Measurements from ENCODE around the gene SNED1. TPM values are rescaled to one million over a fixed set of nuclear protein-coding genes. Genes with fewer than 3 reads are reported as not detected.
A peak's percentile ranks its signal among the peaks of the same experiment; 100 is the strongest.

Gene SNED1
- 0.17 TPM for polyA plus RNA-seq (2013, experiment 1 of 2)
- polyA plus RNA-seq (2013, experiment 2 of 2): 0.21 TPM

GRCh38 chr2:240997856-240998705 is at the start of gene SNED1:
Gene SNED1 (plus strand): TSS chr2:240998618. CDS start chr2:240998838, 220 bp downstream.
- Histone ChIP-seq H2BK5ac (ENCODE audit: low read length) (peak within 1 kb of the TSS; percentile 70), H3K27me3 (ENCODE audit: insufficient read depth, low read length, poor library complexity) (no peaks in the 10 kb centered on the region), H4K5ac (ENCODE audit: low read length) (no peak within 1 kb of the TSS), H3K4ac (ENCODE audit: low read depth, low read length) (no peak within 1 kb of the TSS), H3K4me3 (ENCODE audit: low read length) (peak within 1 kb of the TSS; percentile 56), H3K4me2 (ENCODE audit: low read length) (peak within 1 kb of the TSS; percentile 68), H2BK15ac (replicated peaks; ENCODE audit: low read depth) (no peak within 1 kb of the TSS), H3K79me2 (ENCODE audit: control insufficient read depth, insufficient read depth, low read length) (no peaks in the 10 kb centered on the region), H3K36me3 (ENCODE audit: control insufficient read depth, insufficient read depth, low read length) (no peaks in the 10 kb centered on the region), H4K8ac (ENCODE audit: low read depth, low read length) (no peak within 1 kb of the TSS), H2AK5ac (ENCODE audit: low read length) (no peak within 1 kb of the TSS), H2BK120ac (ENCODE audit: low read depth, low read length) (no peak within 1 kb of the TSS), H3K56ac (ENCODE audit: low read length) (peak within 1 kb of the TSS; percentile 98), H3K27ac (ENCODE audit: low read depth, low read length) (no peak within 1 kb of the TSS), H3K4me1 (ENCODE audit: control insufficient read depth, low read depth, low read length) (no peaks in the 10 kb centered on the region), H3K18ac (ENCODE audit: low read length) (no peak within 1 kb of the TSS), H3K23ac (ENCODE audit: low read length) (no peak within 1 kb of the TSS), H3K79me1 (ENCODE audit: low read length) (no peaks in the 10 kb centered on the region), H3K9ac (ENCODE audit: low read length) (peak within 1 kb of the TSS; percentile 89)
- peak; percentile 87 for DNase-seq
- WGBS (ENCODE audit: extremely low coverage, insufficient coverage, low lambda C conversion rate): no CpG with 5 or more reads among the region's 61 CpGs

DNA sequence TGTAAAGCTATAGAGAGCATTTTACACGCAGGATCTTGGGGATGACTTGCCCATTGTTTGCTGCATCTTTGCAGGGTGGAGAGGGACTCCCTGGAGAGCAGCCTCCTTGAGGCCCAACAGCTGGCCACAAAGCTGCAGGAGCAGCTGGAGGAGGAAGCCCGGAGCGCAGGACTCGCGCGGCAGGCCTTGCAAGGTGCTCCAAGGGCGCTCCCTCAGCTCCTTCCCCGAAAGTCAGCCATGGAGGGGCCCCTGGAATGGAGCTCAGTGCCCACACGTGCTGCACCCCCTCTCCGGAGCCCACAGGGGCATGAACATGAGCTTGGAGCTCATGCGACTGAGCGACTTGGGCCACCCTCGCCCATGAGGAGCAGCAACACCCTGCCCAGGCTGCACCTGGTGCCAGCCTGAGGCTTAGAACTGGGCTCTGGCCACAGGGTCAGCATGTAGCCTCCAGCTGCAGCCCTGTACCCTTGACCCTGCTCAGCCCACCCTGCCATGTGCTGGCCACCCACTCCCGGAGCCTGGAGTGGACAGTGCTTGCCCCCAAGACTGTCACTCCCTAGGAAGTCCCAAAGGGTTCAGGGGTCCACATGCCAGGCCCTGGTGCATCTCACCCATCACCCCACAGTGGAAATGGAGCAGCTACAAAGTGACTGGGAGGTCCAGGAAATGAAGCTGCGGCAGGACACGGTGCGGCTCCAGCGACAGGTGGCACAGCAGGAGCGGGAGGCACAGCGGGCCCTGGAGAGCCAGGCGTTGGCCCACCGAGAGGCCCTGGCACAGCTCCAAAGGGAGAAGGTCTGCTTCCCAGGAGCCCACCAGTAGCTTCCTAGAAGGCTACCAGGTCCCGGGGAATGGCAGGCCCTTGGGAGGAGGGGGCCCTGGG is 49.3 kb upstream of the SNED1 start:
- H4K5ac ChIP-seq (ENCODE audit: low read length): no peak overlapping the region
- no peak overlapping the region for H3K4me3 ChIP-seq (ENCODE audit: low read length)
- H2AK5ac ChIP-seq (ENCODE audit: low read length): no peak overlapping the region
- H3K4me2 ChIP-seq (ENCODE audit: low read length): no peak overlapping the region
- H4K8ac ChIP-seq (ENCODE audit: low read depth, low read length): no peak overlapping the region
- H2BK120ac ChIP-seq (ENCODE audit: low read depth, low read length): no peak overlapping the region
- H3K79me2 ChIP-seq (ENCODE audit: control insufficient read depth, insufficient read depth, low read length): no peaks in the 10 kb centered on the region
- no peaks in the 10 kb centered on the region for H3K27me3 ChIP-seq (ENCODE audit: insufficient read depth, low read length, poor library complexity)
- H3K9ac ChIP-seq (ENCODE audit: low read length): no peak overlapping the region
- H3K4me1 ChIP-seq (ENCODE audit: control insufficient read depth, low read depth, low read length): no peaks in the 10 kb centered on the region
- no peak overlapping the region for H3K23ac ChIP-seq (ENCODE audit: low read length)
- no peak overlapping the region for H2BK15ac ChIP-seq (replicated peaks; ENCODE audit: low read depth)
- DNase-seq: no peak
- no peak overlapping the region for H2BK5ac ChIP-seq (ENCODE audit: low read length)
- no peaks in the 10 kb centered on the region for H3K36me3 ChIP-seq (ENCODE audit: control insufficient read depth, insufficient read depth, low read length)
- WGBS (ENCODE audit: extremely low coverage, insufficient coverage, low lambda C conversion rate): no CpG with 5 or more reads among the region's 23 CpGs
- no peak overlapping the region for H3K18ac ChIP-seq (ENCODE audit: low read length)
- no peaks in the 10 kb centered on the region for H3K79me1 ChIP-seq (ENCODE audit: low read length)
- no peak overlapping the region for H3K27ac ChIP-seq (ENCODE audit: low read depth, low read length)
- no peak overlapping the region for H3K56ac ChIP-seq (ENCODE audit: low read length)
- no peak overlapping the region for H3K4ac ChIP-seq (ENCODE audit: low read depth, low read length)

GRCh38 chr2:240949791-240950705 is 48.4 kb upstream of the SNED1 start:
- Histone ChIP-seq H3K23ac (ENCODE audit: low read length) (no peak overlapping the region), H3K36me3 (ENCODE audit: control insufficient read depth, insufficient read depth, low read length) (no peaks in the 10 kb centered on the region)
- DNase-seq: no peak

DNA sequence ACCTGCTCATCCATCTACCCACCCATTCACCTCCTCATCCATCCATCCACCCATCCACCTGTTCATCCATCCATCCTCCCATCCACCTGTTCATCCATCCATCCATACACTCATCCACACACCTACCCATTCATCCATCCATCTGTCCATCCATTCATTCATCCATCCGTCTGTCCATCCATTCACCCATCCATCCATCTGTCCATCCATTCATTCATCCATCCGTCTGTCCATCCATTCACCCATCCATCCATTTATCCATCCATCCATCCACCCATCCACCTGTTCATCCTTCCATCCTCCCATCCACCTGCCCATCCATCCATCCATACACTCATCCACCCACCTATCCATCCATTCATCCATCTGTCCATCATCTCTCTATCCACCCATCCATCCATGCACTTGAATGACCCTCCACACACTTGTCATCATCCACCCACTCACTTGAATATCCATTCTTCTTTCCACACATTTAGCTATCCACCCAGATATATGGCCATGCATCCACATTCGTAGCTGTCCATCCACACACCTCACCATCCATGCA is 47.3 kb upstream of the SNED1 start:
- no peak overlapping the region for H3K4me3 ChIP-seq (ENCODE audit: low read length)

More at GRCh38 chr2:240949791-240950705, 48.4 kb upstream of the SNED1 start:
- no peak overlapping the region for H3K18ac ChIP-seq (ENCODE audit: low read length)
- H3K79me1 ChIP-seq (ENCODE audit: low read length): no peaks in the 10 kb centered on the region
- no peak overlapping the region for H4K8ac ChIP-seq (ENCODE audit: low read depth, low read length)
- H2BK15ac ChIP-seq (replicated peaks; ENCODE audit: low read depth): no peak overlapping the region
- H3K27me3 ChIP-seq (ENCODE audit: insufficient read depth, low read length, poor library complexity): no peaks in the 10 kb centered on the region
- H3K56ac ChIP-seq (ENCODE audit: low read length): no peak overlapping the region
- H3K27ac ChIP-seq (ENCODE audit: low read depth, low read length): no peak overlapping the region
- H2BK5ac ChIP-seq (ENCODE audit: low read length): no peak overlapping the region
- H2AK5ac ChIP-seq (ENCODE audit: low read length): no peak overlapping the region
- no peak overlapping the region for H3K4ac ChIP-seq (ENCODE audit: low read depth, low read length)
- no peak overlapping the region for H2BK120ac ChIP-seq (ENCODE audit: low read depth, low read length)
- H3K4me3 ChIP-seq (ENCODE audit: low read length): no peak overlapping the region
- H3K79me2 ChIP-seq (ENCODE audit: control insufficient read depth, insufficient read depth, low read length): no peaks in the 10 kb centered on the region
- no peaks in the 10 kb centered on the region for H3K4me1 ChIP-seq (ENCODE audit: control insufficient read depth, low read depth, low read length)
- H3K4me2 ChIP-seq (ENCODE audit: low read length): no peak overlapping the region
- no peak overlapping the region for H4K5ac ChIP-seq (ENCODE audit: low read length)
- no peak overlapping the region for H3K9ac ChIP-seq (ENCODE audit: low read length)
- WGBS (ENCODE audit: extremely low coverage, insufficient coverage, low lambda C conversion rate): no CpG with 5 or more reads among the region's 14 CpGs

More for the DNA sequence above, 47.3 kb upstream of the SNED1 start:
- Histone ChIP-seq H3K27ac (ENCODE audit: low read depth, low read length) (no peak overlapping the region), H4K5ac (ENCODE audit: low read length) (no peak overlapping the region), H3K9ac (ENCODE audit: low read length) (no peak overlapping the region), H2BK5ac (ENCODE audit: low read length) (no peak overlapping the region), H3K4me2 (ENCODE audit: low read length) (no peak overlapping the region), H4K8ac (ENCODE audit: low read depth, low read length) (no peak overlapping the region), H3K23ac (ENCODE audit: low read length) (no peak overlapping the region), H3K79me1 (ENCODE audit: low read length) (no peaks in the 10 kb centered on the region), H2AK5ac (ENCODE audit: low read length) (no peak overlapping the region), H3K36me3 (ENCODE audit: control insufficient read depth, insufficient read depth, low read length) (no peaks in the 10 kb centered on the region), H3K27me3 (ENCODE audit: insufficient read depth, low read length, poor library complexity) (no peaks in the 10 kb centered on the region), H2BK120ac (ENCODE audit: low read depth, low read length) (no peak overlapping the region), H2BK15ac (replicated peaks; ENCODE audit: low read depth) (no peak overlapping the region), H3K56ac (ENCODE audit: low read length) (no peak overlapping the region), H3K18ac (ENCODE audit: low read length) (no peak overlapping the region), H3K4me1 (ENCODE audit: control insufficient read depth, low read depth, low read length) (no peaks in the 10 kb centered on the region), H3K79me2 (ENCODE audit: control insufficient read depth, insufficient read depth, low read length) (no peaks in the 10 kb centered on the region), H3K4ac (ENCODE audit: low read depth, low read length) (no peak overlapping the region)
- no CpG with 5 or more reads among the region's 3 CpGs for WGBS (ENCODE audit: extremely low coverage, insufficient coverage, low lambda C conversion rate)
- no peak for DNase-seq
